TTC549 (cell line): ENCODE measurements around the gene HORMAD2.
"Not testable (repeated sequence)": the region's sequence is repeated elsewhere in the genome, so short reads cannot be mapped to it uniquely, and the experiment has no call there.

Experiments
- FAIRE-seq: peaks from 2 replicates; lab custom pipeline; 2012; peaks lifted over from hg19 to GRCh38; lab: Jason Lieb, UNC

The HORMAD2 gene

GRCh38 chr22:30211124-30211820, 131.0 kb downstream of the HORMAD2 start:
- no peak for FAIRE-seq

GRCh38 chr22:30212363-30212995, 132.2 kb downstream of the HORMAD2 start:
- FAIRE-seq: no peak

- no peak for FAIRE-seq
These were observed 132.8 kb downstream of the HORMAD2 start for GRCh38 chr22:30212996-30213441.

- FAIRE-seq: no peak
These were observed 134.6 kb downstream of the HORMAD2 start for GRCh38 chr22:30214703-30215407.

- not testable (repeated sequence) for FAIRE-seq
These were observed 136.0 kb downstream of the HORMAD2 start for GRCh38 chr22:30216272-30216671.

- no peak for FAIRE-seq
These were observed 136.4 kb downstream of the HORMAD2 start for GRCh38 chr22:30216710-30217109.

- no peak for FAIRE-seq
These were observed 137.7 kb downstream of the HORMAD2 start for GRCh38 chr22:30217698-30218560.

GRCh38 chr22:30219049-30219654, 138.9 kb downstream of the HORMAD2 start:
- FAIRE-seq: no peak

- no peak for FAIRE-seq
These were observed 139.5 kb downstream of the HORMAD2 start for GRCh38 chr22:30219668-30220278.

- no peak for FAIRE-seq
These were observed 140.2 kb downstream of the HORMAD2 start for GRCh38 chr22:30220338-30221012.

- no peak for FAIRE-seq
These were observed 141.1 kb downstream of the HORMAD2 start for GRCh38 chr22:30221121-30221992.

- FAIRE-seq: no peak
These were observed 142.1 kb downstream of the HORMAD2 start for GRCh38 chr22:30222321-30222720.

- no peak for FAIRE-seq
These were observed 143.0 kb downstream of the HORMAD2 start for GRCh38 chr22:30223303-30223702.

- no peak for FAIRE-seq
These were observed 144.0 kb downstream of the HORMAD2 start for GRCh38 chr22:30224161-30224857.

GRCh38 chr22:30225220-30225927, 145.1 kb downstream of the HORMAD2 start:
- no peak for FAIRE-seq

GRCh38 chr22:30226192-30226832, 146.0 kb downstream of the HORMAD2 start:
- FAIRE-seq: no peak
